Neuron (in vitro differentiated cells): ENCODE measurements around the gene BCORL1.

ENCODE experiments used
- H2AFZ ChIP-seq: one replicate; pipeline ENCODE4 v1.6.1; 2013; ENCODE audit warnings: low read depth, mild to moderate bottlenecking, inconsistent platforms, low read length, moderate library complexity
- H3K27me3 ChIP-seq: one replicate; pipeline ENCODE4 v1.6.1; 2013; ENCODE audit warnings: low read length; ENCODE audit not compliant: insufficient read depth
- H3K36me3 ChIP-seq: one replicate; pipeline ENCODE4 v1.6.1; 2013; ENCODE audit warnings: low read length; ENCODE audit not compliant: insufficient read depth
- H3K4me1 ChIP-seq: one replicate; pipeline ENCODE4 v1.6.1; 2013; ENCODE audit warnings: low read length; ENCODE audit not compliant: insufficient read depth
- H3K4me3 ChIP-seq: 2 replicates; pipeline ENCODE4 v1.5.1; 2013; ENCODE audit warnings: mild to moderate bottlenecking, low read length, moderate library complexity
- H3K9me3 ChIP-seq: one replicate; pipeline ENCODE4 v1.6.1; 2013; ENCODE audit warnings: low read length

BCORL1 gene

GRCh38 chrX:130084631-130085237 lies 102.3 kb downstream of the BCORL1 start:
- Histone ChIP-seq H3K4me3 (no peak overlapping the region), H3K36me3 (no peaks in the 10 kb centered on the region), H2AFZ (no peak overlapping the region), H3K9me3 (no peaks in the 10 kb centered on the region), H3K4me1 (no peaks in the 10 kb centered on the region), H3K27me3 (no peaks in the 10 kb centered on the region)

GRCh38 chrX:130085551-130086446 lies 103.4 kb downstream of the BCORL1 start:
- no peak overlapping the region for H3K4me3 ChIP-seq
- no peak overlapping the region for H2AFZ ChIP-seq
- H3K4me1 ChIP-seq, result no peaks in the 10 kb centered on the region
- H3K36me3 ChIP-seq, result no peaks in the 10 kb centered on the region
- H3K9me3 ChIP-seq, result no peaks in the 10 kb centered on the region
- no peaks in the 10 kb centered on the region for H3K27me3 ChIP-seq

GRCh38 chrX:130086447-130087206 lies 104.2 kb downstream of the BCORL1 start:
- Histone ChIP-seq H3K4me1 (no peaks in the 10 kb centered on the region), H3K36me3 (no peaks in the 10 kb centered on the region), H3K27me3 (no peaks in the 10 kb centered on the region)

GRCh38 chrX:130090364-130090763 lies 107.9 kb downstream of the BCORL1 start:
- H3K9me3 ChIP-seq, result no peaks in the 10 kb centered on the region
- H3K4me1 ChIP-seq, result no peaks in the 10 kb centered on the region
- no peak overlapping the region for H2AFZ ChIP-seq
- H3K36me3 ChIP-seq, result no peaks in the 10 kb centered on the region
- H3K4me3 ChIP-seq, result no peak overlapping the region
- H3K27me3 ChIP-seq, result no peaks in the 10 kb centered on the region

More at GRCh38 chrX:130086447-130087206, 104.2 kb downstream of the BCORL1 start:
- Histone ChIP-seq H2AFZ (no peak overlapping the region), H3K4me3 (no peak overlapping the region), H3K9me3 (no peaks in the 10 kb centered on the region)

- H3K27me3 ChIP-seq, result no peaks in the 10 kb centered on the region
- no peaks in the 10 kb centered on the region for H3K36me3 ChIP-seq
- H3K9me3 ChIP-seq, result no peaks in the 10 kb centered on the region
- H3K4me3 ChIP-seq, result no peak overlapping the region
- no peaks in the 10 kb centered on the region for H3K4me1 ChIP-seq
- no peak overlapping the region for H2AFZ ChIP-seq
Observed at GRCh38 chrX:130091980-130092522, 109.6 kb downstream of the BCORL1 start.

GRCh38 chrX:130093271-130093670 lies 110.8 kb downstream of the BCORL1 start:
- Histone ChIP-seq H3K4me3 (no peak overlapping the region), H3K9me3 (no peaks in the 10 kb centered on the region), H3K36me3 (no peaks in the 10 kb centered on the region), H2AFZ (no peak overlapping the region), H3K27me3 (no peaks in the 10 kb centered on the region), H3K4me1 (no peaks in the 10 kb centered on the region)

- no peaks in the 10 kb centered on the region for H3K4me1 ChIP-seq
- no peaks in the 10 kb centered on the region for H3K9me3 ChIP-seq
- no peak overlapping the region for H2AFZ ChIP-seq
- no peaks in the 10 kb centered on the region for H3K27me3 ChIP-seq
- H3K4me3 ChIP-seq, result no peak overlapping the region
- H3K36me3 ChIP-seq, result no peaks in the 10 kb centered on the region
Observed at GRCh38 chrX:130094696-130095095, 112.3 kb downstream of the BCORL1 start.

GRCh38 chrX:130095249-130096030 lies 113.0 kb downstream of the BCORL1 start:
- Histone ChIP-seq H3K36me3 (no peaks in the 10 kb centered on the region), H3K4me3 (no peak overlapping the region), H3K4me1 (no peaks in the 10 kb centered on the region), H2AFZ (no peak overlapping the region), H3K27me3 (no peaks in the 10 kb centered on the region), H3K9me3 (no peaks in the 10 kb centered on the region)

- Histone ChIP-seq H3K4me1 (no peaks in the 10 kb centered on the region), H3K27me3 (no peaks in the 10 kb centered on the region), H2AFZ (no peak overlapping the region), H3K9me3 (no peaks in the 10 kb centered on the region), H3K4me3 (no peak overlapping the region), H3K36me3 (no peaks in the 10 kb centered on the region)
Observed at GRCh38 chrX:130097507-130098209, 115.2 kb downstream of the BCORL1 start.

- no peak overlapping the region for H3K4me3 ChIP-seq
Observed at GRCh38 chrX:130098210-130098552, 115.7 kb downstream of the BCORL1 start.

GRCh38 chrX:130100180-130100579 lies 117.7 kb downstream of the BCORL1 start:
- no peaks in the 10 kb centered on the region for H3K9me3 ChIP-seq
- peaks cover 2% of the 10 kb centered on the region for H3K4me1 ChIP-seq
- no peak overlapping the region for H2AFZ ChIP-seq
- no peaks in the 10 kb centered on the region for H3K36me3 ChIP-seq
- H3K27me3 ChIP-seq, result no peaks in the 10 kb centered on the region
- no peak overlapping the region for H3K4me3 ChIP-seq

More at GRCh38 chrX:130098210-130098552, 115.7 kb downstream of the BCORL1 start:
- Histone ChIP-seq H3K36me3 (no peaks in the 10 kb centered on the region), H3K4me1 (no peaks in the 10 kb centered on the region), H3K27me3 (no peaks in the 10 kb centered on the region), H3K9me3 (no peaks in the 10 kb centered on the region), H2AFZ (no peak overlapping the region)

- H2AFZ ChIP-seq, result no peak overlapping the region
- no peaks in the 10 kb centered on the region for H3K27me3 ChIP-seq
- H3K4me3 ChIP-seq, result no peak overlapping the region
- no peaks in the 10 kb centered on the region for H3K9me3 ChIP-seq
- H3K36me3 ChIP-seq, result no peaks in the 10 kb centered on the region
- H3K4me1 ChIP-seq, result peaks cover 15% of the 10 kb centered on the region
Observed at GRCh38 chrX:130103605-130104004, 121.2 kb downstream of the BCORL1 start.
